ENCODE data around the gene WHAMM.
"Not testable (repeated sequence)": the region's sequence is repeated elsewhere in the genome, so short reads cannot be mapped to it uniquely, and the experiment has no call there.

WHAMM gene

DNA sequence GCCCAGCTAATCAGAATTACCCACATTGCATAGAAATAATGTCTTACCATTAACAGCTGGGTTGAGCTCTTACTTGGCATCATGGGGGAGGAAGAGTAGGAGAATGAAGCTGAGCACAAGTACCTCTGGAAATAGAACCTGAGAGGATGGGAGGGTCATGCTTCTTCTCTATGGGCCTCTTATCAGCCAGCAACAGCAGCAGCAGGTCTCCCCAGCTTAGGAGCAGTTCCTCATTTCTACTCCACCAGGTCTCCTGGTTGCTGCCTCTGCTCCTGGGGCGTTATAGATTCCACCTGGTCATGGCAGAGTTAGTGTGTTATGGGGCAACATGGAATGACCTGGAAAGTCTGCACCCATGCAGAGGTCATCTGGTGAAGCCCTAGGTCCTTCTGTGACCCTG, 6.9 kb upstream of the WHAMM start:
- DNase-seq, result no peak

DNA sequence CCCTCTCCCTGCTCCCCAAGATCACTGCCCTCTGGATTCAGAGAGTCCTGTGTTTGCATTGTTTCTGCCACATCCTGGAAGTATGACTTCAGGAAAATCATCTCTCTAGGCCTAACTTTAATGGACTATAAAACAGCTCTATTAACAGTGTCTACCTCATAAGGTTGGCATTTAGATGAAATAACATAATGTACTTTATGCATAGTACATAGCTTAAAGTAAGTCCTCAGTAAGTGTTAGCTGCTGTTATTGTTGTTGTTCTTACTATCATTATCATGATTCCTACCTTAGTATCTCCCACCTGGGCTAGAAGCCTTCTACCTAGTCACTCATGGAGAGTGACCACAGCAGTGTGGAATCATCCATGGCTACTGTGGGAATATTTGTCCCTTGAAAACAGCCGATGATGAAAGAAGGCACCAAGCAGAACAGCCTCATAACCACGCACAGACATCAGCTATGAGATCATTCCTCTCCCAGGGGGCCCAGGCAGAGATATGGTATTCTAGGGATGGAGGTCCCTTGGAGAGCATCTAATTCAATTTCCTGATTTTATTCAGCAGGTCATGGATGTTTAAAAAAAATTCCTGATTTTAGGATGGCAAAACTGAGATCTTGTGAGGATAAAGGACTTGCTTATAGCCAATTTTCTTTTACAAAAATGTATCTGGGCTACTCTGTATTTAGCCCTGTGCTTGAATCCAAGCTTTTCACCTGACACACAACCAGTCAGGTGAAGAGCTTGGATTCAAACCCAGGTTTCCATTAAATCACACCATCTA, 5.4 kb upstream of the WHAMM start:
- DNase-seq, result no peak

DNA sequence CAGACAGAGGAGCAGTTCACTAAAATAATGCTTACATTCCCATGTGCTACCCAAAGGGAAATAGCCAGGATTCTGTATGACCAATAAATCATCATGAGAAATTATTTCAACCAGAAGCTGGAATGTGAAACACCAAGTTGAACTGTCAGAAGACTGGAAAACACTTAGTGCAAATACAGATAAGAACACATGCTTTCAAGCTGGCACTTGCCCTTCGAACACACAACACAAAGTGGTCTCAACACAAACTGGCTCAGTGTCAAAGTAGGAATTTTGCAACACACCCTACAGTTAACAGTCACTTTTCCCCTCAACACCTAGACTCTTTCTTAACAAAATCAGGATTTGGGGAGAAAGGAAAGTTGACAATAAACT, 4.9 kb upstream of the WHAMM start:
- DNase-seq, result no peak

DNA sequence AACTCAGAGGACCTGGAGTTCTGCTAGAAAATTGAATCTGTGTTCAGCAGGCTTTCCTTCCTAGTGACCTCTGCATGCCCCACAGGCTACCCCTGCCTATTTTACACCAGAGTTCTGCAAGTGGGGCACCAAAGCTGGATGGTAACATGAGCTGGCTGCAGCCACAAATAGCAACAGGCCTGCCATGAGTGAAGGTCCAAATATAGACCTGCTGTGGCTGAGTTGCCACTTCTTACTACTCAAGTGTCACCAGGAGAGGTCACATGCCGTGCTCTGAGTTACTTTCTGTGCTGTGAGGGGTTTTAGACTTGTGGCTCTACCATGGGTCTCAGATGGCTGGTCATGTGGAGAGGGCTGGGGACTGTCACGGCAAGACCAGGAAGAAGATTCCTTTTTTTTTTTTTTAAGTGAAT, 3.4 kb upstream of the WHAMM start, which contains the start of gene FSD2:
FSD2 (minus strand) TSS at position 76 of the 413 bp plus-strand sequence. CDS start 18,679 bp downstream, outside the sequence.
- DNase-seq, result peak in 1 of 14 donors; percentile 11

DNA sequence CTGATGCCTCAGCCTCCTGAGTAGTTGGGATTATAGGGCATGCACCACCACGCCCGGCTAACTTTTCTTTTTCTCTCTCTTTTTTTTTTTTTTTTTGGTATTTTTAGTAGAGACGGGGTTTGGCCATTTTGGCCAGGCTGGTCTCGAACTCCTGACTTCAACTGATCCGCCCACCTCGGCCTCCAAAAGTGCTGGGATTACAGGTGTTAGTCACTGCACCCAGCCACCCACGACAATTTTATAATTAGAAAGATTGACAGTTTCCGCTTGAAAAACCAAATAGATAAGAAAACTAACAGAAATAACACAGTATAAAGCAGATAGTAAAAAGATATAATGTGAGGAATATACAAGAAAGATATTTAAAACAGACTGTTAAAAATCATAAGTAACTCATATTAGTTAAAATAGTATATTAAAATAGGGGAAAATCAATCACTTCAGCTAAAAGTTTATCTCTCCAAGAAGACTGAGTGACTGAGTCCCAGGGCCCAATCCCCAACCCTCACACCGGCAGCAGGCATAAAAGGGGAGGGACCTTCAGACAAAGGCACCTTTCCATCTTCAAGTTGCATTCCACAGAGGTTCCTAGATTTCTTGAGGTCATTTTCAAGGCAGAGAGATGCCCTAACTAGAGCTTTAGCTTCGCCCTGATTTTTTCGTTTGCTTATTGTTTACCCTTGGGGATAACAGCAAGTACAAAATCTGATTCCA, 1.4 kb upstream of the WHAMM start:
- DNase-seq, result no peak

DNA sequence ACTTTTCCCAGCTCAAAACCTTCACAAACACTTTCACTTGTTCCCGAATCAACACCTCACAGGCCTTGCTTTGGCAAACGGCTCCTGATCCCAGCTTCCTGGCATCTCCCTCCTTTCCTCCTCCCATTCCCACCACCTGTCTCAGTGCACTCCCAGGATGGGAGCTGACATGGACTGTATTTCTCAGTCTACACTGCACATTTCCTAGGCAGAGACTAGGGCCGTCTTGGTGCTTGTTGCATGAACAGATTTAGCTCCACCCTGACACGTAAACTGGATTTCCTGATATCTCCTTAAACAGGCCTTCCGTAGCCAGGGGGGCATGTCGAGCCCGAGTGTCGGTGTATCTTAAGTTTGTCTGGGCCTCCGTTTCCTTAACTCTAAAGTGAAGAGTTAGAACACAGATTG, 790 bp upstream of the WHAMM start:
- no peak for DNase-seq

DNA sequence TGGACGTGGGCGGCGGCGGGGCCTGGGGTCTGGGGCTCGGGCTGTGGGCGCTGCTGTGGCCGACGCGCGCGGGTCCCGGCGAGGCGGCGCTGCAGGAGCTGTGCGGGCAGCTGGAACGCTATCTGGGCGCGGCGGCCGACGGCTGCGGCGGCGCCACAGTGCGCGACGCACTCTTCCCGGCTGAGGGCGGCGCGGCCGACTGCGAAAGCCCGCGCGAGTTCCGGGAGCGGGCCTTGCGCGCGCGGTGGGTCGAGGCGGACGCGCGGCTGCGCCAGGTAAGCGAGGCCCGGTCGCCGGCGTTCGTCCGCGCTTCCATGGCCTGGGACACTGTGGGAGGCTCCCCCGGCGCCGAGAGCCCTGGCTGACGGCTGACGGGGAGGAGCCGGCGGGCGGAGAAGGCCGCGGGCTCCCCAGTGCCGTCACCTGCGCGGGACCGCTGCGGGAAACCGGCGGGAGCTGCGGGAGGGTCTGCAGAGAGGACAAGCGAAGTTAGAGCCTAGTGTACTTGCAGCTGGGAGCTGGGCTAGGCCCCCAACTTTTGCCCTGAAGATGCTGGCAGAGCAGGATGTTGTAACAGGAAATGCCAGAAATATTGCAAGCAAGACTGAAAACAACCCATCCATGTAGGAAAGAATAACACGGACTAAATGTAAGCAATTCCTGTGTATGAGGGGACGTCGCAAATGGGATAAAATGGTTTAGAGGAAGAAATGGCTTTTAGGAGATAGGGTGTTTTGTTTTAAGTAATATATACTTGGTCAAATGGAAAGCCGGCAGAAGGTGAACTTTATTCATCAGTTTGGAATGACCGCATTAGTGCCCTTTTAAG, 847 bp downstream of the WHAMM start:
- peak in 5 of 14 donors; percentile 16 to 62 (median 29) for DNase-seq

DNA sequence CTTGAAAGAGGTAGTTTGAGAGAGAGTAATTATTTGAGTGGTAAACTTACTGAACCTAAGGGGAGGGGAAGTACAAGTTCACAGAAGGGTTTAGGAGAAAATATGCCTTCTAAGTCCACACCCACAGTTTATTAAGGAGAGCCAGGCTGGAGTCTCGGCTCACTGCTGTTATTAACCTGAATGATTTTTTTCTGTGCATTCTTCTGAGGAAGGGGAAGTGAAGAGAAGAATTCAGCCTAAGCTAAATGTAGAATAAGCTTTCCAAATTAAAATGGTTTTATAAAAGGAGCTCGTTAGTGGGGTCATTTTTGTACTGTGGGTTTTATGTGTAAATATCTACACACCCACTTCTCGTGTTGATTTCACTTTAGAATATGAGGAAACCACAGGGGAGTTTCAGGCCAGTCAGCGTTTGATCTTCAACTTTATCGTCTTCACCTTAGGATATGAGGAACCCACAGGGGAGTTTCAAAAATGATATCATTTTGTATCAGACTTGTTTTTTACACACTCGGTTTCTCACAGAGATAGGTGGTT, 1.5 kb downstream of the WHAMM start:
- no peak for DNase-seq

DNA sequence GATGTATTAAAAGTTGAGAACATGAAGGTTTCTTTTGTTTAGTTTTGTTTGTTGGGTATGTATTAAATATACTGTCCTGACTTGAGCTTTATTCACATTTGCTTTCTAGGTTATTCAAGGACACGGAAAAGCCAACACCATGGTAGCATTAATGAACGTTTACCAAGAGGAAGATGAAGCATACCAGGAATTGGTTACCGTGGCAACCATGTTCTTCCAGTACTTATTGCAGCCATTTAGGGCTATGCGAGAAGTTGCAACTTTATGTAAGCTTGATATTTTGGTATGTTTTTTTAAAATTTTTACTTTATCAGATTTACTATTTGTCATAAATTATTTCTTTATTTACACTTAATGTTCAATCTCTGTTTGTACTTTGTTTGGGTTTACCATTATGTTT, 3.6 kb downstream of the WHAMM start:
- no peak for DNase-seq

DNA sequence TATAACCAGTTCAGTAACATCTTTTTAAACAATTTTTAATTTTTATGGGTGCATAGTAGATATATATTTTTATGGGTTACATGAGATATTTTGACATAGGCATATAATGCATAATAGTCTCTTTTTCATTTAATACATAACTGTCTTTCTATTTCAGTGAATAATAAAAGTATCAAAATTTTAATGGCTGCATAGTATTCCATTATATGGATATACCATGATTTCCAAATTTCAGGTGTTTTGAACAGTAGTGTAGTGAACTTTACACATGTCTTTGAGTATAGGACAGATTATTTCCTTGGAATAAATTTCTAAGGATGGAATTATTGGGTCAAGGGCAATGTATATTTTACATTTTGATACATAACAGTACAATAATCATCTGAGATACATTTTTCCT, 10.7 kb downstream of the WHAMM start:
- DNase-seq, result no peak

DNA sequence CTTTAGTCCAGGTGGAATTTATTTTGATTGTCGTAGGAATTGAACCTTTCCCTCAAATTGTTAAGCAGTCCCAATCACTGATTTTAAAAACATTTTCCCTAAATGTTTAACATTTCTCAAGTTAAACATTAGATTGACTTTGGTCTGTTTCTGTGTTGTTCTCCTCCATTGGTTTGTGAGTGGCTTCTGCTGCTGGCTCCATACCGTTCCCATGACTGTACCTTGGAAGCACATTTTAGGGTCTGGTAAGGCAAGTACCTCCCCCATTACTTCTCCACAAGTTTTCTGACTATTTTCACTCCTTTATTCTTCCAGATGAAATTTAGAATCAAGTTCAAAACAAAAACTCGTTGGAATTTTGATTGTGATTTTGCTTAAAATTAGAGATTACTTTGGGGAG, 12.0 kb downstream of the WHAMM start:
- not testable (repeated sequence) for DNase-seq

DNA sequence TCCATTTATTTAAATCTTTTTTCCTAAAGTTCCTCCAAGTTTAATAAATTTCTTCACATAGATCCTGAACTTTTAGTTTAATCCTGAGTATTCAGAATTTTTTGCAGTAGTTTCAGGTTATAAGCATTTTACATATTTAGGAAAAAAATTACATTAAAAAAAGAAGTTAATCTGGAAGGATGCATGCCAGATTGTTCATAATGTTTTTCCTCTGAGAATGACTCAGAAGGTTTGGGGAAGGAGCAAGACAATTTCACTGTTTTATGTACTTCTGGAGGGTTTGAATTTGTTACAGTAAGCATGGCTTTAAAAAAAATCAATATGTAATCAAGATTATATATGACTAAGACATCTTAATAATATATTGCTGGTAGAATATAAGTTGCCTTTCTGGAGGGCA, 12.4 kb downstream of the WHAMM start:
- not testable (repeated sequence) for DNase-seq

DNA sequence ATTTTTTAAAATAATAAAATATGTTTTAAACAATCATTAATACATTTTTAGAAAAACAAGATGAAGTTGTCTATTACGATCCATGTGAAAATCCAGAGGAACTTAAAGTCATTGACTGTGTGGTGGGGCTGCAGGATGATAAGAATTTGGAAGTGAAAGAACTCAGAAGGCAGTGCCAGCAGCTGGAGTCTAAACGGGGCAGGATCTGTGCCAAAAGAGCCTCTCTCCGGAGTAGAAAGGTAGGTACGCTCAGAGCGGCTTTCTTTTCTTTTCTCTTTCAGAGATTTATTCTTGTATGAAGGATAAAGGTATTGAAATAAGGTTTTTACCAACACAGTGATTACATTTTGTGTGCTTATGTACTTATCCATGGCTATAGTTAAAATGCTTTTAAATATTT, 13.6 kb downstream of the WHAMM start:
- no peak for DNase-seq

DNA sequence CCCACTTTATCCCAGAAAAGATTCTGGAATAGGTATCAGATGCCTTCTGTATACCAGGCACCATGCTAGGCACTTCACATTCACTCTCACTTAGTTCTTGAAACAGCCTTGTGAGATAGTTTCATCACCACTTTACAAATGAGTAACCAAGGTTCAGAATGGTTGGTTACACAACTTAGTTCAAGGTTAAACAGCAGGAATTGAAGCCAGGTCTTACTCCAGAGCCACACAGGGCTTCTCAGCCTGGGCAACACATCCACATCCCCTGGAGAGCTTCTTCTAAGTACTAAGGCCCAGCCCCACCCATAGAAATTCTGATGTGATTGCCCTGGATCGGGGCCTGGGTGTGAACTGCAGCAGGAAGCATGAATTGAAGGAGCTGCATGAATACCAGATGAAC, 18.6 kb downstream of the WHAMM start:
- DNase-seq, result no peak

DNA sequence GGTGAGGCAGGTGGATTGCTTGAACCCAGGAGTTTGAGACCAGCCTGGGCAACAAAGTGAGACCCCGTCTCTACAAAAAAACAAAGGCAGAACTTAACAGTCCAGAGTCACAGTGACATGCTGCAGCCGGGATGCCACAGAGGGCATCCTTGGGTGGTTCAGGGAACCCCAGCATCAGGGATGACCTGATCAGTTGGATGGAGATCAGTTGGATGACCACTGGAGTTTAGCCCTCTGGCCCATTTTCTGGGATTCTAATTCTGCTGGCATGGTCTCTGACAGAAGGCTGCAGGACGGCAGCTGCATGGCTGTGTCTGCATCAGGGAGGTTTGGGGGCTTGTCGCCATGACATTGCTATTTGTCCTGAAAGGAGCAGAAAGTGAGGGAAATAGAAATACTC, 19.8 kb downstream of the WHAMM start:
- DNase-seq, result no peak

DNA sequence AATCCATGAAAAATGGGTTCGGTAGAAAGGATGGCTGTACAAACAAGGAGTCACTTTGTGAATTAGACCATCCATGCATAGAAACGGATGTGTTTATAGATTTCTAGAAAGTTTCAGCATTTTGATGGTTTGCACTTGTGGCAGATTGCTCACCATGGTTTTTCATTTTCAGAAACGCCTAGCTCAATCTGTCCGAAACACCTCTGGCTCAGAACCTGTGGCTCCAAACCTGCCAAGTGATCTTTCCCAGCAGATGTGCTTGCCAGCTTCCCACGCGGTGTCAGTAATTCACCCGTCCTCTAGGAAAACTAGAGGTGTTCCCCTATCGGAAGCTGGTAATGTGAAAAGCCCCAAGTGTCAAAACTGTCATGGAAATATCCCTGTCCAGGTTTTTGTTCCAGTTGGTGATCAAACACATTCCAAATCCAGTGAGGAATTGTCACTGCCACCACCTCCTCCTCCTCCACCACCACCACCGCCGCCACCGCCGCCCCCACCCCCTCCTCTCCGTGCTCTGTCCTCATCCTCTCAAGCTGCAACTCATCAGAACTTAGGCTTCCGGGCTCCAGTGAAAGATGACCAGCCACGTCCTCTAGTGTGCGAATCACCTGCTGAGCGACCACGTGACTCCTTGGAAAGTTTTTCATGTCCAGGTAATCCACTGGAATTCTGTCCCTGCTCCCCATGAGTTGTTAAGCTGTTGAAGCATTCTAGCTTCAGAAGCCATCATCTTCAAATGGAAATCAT, 21.2 kb downstream of the WHAMM start:
- DNase-seq, result no peak

DNA sequence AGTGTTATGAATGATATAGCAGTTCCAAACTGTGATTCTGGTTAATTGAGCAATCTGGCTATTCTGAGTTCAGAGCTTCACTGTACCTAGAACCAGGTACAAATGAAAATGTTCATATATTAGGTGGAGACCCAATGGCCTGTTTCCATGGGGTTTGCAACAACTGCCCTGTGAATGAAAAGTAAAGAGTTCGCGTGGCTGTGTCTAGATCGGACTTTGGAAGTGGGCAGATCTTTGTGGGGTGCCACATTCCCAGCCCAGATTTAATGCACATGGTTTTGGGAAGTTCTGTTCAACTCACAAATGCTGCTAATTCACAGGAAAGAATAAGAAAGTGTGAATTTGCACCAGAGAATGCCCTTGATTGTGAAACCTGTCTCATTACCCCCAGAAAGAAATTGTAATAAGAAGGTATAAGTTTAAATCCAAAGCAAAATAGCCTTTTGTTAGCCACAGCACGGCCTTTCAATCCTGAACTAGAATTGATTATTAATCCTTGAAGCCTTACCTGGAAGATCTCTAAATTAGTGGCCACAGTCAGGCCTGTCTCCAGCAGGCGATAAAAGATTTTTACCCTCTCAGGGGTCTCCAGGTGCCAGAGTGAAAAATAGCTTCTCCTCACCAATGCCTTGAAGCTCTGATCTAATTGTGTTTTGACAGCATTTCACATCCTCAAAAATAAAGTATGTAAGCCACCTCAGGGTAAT, 22.6 kb downstream of the WHAMM start:
- DNase-seq, result no peak

DNA sequence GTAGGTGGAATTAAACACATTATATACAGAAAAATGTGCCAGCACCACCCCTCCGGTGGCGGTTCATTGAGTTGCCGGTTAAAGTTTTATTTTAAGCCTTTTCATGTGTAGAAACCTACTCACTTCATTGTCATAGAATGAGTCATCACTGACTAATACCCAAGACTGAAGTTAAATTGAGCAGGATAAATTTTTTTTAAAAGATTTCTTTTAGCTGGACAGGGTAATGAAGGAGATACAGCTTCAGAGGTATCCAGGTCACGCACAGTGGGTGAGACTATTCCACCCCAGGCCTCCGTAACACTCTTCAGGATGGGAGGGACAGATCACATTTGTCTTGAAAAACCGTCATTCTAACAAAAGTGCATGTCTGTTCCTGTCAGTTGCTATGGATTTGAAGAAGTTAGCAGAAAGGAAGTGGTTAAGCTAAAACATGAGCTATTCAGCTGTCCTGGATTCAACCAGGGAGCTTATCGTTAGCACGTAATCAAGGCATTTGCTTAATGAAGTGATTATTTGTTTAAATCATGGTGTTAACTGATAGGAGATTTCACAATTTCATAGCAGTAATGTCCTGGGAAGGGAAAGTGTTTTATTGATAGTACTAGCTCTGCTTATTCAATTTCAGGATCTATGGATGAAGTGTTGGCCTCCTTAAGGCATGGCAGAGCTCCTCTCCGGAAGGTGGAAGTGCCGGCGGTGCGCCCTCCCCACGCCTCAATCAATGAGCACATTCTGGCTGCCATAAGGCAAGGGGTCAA, 23.4 kb downstream of the WHAMM start:
- DNase-seq, result no peak

DNA sequence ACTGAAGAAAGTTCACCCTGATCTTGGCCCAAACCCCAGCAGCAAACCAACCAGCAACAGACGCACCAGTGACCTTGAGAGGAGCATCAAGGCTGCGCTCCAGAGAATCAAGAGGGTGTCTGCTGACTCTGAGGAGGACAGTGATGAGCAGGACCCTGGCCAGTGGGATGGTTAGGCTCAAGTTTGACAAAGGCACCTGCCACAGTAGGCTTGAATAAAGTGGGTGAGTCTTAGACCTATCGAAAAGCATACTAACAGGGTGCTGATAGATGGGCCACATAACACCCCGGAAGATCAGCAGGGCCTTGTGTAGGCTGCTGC, 23.9 kb downstream of the WHAMM start:
- no peak for DNase-seq

DNA sequence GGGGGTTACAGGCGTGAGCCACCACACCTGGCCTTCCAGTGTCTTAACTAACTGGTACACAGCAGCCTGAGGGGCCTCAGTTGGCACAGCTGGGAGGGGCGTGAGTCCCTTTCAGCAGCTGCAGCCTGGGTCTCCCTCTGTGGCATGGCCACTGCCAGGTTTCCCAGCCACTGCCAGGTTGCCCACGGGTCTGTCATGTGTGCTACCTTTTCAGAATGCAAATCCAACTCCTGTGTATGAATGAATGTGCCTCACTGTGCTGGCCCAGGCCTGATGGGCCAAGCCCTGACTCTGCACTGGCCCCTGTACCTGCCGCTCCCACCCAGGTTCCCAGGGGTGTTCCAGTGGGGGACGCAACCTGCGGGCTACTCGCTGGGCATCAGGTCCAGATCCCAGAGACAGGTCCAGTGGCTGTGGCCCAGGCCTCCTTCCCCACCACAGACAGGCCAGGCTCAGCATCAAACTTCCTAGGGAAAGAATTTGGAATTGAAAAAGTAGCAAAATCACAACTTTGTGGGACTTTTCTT, 26.0 kb downstream of the WHAMM start:
- DNase-seq, result no peak
